GM18499 (cell line): ENCODE data around the gene ERCC3.
"Not testable (repeated sequence)": the region's sequence is repeated elsewhere in the genome, so short reads cannot be mapped to it uniquely, and the experiment has no call there.

Experiments
- ATAC-seq: cut with Tn5 transposase; IDR thresholded peaks from one replicate; pipeline ENCODE4 v1.9.1; 2021; ENCODE audit warnings: moderate number of reproducible peaks; ENCODE audit not compliant: insufficient read depth, unreplicated experiment

Gene ERCC3

DNA sequence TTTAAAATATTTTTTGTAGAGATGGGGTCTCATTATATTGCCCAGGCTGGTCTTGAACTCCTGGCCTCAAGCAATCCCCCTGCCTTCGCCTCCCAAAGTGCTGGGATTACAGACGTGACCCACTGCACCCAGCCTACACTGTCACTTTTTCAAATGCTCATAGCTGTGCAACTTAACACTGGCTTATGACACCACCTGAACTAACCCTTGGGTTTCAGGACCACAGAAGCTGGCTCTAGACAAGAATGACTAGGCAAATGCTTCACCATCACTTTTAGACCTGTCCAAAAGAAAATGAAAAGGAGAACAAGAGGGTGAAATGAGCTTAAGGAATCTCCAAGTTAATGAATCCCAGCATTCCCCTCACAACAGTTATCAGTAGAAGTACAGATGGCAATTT is 13.3 kb downstream of the ERCC3 start:
- no peak for ATAC-seq

DNA sequence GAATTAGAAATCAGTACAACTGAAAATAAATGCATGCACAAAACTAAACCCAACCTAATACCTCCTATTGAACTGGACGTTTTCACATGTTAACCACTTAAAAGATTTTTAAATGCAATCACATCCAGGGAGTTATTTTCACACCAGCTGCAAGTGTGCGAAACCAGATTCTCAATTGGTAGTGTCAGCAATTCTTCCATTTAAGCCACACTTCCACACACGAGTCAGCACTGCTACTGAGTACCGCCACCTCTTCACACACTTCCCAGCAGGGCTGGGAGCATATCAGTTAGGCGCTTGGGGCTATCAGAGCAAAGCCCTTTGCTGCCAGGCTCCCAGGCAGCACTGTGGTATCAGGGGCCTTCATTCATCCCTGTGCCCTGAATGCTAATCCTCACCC is 14.2 kb downstream of the ERCC3 start:
- no peak for ATAC-seq

DNA sequence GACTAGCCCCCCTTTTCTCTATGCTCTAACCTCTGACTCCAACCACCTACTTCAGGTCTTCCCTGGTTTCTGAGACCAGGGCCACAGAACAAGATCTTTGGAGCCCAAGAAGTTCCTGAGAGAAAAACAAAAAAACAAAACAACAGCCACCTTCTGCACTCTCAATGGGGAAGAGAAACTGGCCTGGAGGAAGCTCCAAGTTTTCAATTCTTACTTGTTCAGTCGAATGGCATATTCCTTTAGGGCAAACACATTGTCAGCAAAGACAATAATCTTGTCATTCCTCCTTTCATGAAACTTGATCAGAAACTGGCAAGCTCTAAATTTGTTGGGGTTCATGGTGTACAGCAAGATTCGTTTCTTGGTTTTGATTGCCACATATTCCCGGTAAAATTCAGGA is 15.0 kb downstream of the ERCC3 start:
- no peak for ATAC-seq

DNA sequence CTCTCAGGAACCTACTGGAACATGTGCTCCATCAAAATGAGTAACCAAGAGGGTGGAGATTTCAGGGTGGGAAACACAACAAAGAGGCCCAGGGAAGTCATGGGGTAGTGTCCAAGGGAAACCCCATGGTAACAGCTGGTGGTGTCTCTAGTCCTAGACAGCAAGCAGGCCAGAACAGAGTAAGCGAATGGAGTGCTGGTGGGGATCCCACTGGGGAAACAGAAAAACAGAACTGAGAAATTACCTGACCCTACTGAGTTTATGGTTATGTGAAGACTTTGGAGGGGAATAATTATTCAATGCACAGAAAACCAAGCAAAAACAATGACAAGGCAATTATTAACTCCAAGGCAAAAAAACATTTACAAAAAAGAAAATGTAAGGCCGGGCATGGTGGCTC is 16.9 kb downstream of the ERCC3 start:
- ATAC-seq: no peak

GRCh38 chr2:127275789-127276188 is 18.2 kb downstream of the ERCC3 start:
- ATAC-seq: no peak

GRCh38 chr2:127275356-127275755 is 18.6 kb downstream of the ERCC3 start:
- no peak for ATAC-seq

- no peak for ATAC-seq
Measured at GRCh38 chr2:127270663-127271062, 23.3 kb downstream of the ERCC3 start.

DNA sequence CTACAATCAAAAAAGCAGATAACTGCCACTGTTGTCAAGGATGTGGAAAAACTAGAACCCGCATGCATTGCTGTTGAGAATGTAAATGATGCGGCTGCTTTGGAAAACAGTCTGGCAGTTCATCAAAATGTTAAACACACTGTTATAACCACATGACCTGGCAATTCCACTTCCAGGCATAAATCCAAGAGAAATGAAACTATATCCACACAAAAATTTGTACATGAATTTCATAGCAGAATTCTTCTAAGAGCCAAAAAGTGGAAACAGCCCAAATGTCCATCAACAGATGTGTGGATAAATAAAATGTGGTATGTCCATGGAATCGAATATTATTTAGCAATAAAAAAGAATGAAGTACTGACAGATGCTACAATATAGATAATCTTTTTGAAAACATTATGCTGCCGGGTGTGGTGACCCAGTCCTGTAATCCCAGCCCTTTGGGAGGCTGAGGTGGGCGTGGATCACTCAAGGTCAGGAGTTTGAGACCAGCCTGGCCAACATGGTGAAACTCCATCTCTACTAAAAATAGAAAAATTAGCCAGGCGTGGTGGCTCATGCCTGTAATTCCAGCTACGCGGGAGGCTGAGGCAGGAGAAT is 32.0 kb downstream of the ERCC3 start:
- no peak for ATAC-seq

DNA sequence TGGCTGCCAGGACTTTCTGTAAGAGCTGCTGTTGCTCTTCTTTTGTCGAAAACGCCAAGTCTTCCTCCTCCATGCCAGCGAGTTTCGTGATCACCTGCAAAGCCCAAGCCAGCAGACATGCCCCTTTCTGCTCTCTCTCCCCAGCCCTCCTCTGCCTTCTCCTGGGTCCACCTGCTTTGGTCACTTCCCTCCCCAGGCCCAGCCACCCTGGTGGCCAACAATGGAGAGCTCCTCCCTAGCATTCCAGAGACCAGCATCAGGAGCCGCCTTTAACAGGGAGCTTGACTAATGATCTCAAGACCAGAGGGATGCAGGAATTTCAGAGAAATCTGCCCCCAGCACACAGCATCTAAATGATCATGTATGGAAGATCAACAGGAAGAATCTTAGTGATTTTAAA is 34.6 kb downstream of the ERCC3 start:
- ATAC-seq: no peak

DNA sequence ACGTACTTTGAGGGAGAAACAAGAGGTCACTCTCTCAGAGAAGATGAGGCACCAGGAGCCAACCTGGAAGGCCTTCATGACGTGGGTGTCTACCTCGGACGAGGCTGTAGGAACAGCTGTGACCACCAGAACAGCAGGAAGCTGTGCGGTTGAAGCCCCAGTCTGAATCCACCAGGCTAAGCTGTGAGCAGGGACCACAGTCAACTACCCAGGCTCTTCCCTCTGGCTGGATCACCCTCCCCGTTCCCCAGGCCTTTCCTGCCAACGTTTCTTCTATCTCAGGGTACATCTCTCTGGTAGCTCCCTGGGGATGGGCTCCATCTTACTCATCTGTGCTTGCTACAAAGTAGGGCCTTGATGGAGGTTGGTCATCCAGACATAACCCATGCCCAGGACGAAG is 37.1 kb downstream of the ERCC3 start:
- ATAC-seq: no peak

GRCh38 chr2:127256381-127256780 is 37.6 kb downstream of the ERCC3 start:
- no peak for ATAC-seq

DNA sequence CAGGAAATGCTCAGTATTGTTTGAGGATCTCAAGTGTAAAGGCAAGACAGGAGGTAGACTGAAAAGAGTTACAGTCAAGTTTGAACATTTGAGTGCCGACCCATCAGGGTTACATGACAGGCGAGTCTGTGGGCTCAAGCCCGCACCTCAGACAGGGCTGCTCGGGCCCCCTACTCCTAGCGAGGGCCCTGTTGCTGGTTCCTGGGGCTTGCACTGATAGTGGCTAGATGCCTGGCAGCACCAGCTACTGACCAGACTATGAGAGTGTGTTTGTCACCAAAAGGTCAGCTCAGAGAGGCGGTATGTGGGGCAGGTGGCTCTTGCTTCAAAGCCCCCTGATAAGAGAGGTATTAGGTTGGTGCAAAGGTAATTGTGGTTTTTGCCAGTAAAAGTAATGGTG is 38.2 kb downstream of the ERCC3 start:
- ATAC-seq: no peak

- ATAC-seq: no peak
Measured at GRCh38 chr2:127255146-127255545, 38.8 kb downstream of the ERCC3 start.

- no peak for ATAC-seq
Measured at GRCh38 chr2:127254386-127254981, 39.5 kb downstream of the ERCC3 start.

- not testable (repeated sequence) for ATAC-seq
Measured at GRCh38 chr2:127241184-127241583, 52.8 kb downstream of the ERCC3 start.

DNA sequence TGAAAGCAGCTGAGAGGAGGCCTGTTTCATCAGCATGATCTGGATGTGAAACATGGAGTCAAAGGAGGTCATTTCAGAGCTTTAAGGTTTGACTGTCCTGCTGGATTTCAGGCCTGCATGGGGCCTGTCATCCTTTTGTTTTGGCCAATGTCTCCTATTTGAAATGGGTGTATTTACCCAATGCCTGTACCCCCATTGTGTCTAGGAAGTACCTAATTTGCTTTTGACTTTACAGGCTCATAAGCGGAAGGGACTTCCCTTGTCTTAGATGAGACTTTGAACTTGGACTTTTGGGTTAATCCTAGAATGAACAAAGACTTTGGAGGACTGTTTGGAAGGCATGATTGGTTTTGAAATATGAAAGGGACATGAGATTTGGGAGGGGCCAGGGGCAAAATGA is 54.5 kb downstream of the ERCC3 start:
- no peak for ATAC-seq

GRCh38 chr2:127237768-127238167 is 56.2 kb downstream of the ERCC3 start:
- ATAC-seq: not testable (repeated sequence)

- no peak for ATAC-seq
Measured at GRCh38 chr2:127235082-127235702, 58.8 kb downstream of the ERCC3 start.

- no peak for ATAC-seq
Measured at GRCh38 chr2:127233710-127234109, 60.2 kb downstream of the ERCC3 start.

GRCh38 chr2:127231130-127231865 is 62.6 kb downstream of the ERCC3 start:
- no peak for ATAC-seq

DNA sequence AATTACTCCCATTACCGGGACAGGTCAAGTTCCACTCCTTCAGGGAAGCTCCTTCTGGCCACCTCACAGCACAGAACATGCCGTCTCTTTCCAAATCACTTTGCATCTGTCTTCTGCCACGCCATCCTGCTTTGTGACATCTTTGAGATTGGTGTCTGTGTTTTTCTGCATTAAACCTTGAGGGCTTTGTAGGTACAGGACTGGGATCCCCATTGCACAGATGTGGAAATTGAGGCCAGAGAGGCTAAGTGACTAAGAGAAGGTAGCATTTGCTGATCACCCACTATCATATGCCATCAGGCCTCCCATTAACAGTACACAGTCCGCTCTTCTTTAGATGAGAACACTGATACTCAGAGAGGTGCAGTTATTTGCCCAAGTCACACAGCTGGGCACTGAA is 64.4 kb downstream of the ERCC3 start:
- no peak for ATAC-seq
